GM19239 (cell line): ENCODE measurements around the gene CDRT4.

Experiments used
- DNase-seq: peaks from one replicate; pipeline ENCODE4 v3.0.0; 2011; ENCODE audit warnings: low spot score; ENCODE audit not compliant: insufficient read length
- FAIRE-seq: peaks from 2 replicates; lab custom pipeline; 2011; peaks lifted over from hg19 to GRCh38; lab: Jason Lieb, UNC

Gene CDRT4

GRCh38 chr17:15493693-15494035 lies 26.2 kb upstream of the CDRT4 start:
- no peak for DNase-seq
- FAIRE-seq, result no peak

- DNase-seq (no peak), FAIRE-seq (no peak)
These were observed 25.6 kb upstream of the CDRT4 start for GRCh38 chr17:15492791-15493692.

GRCh38 chr17:15492186-15492585 lies 24.8 kb upstream of the CDRT4 start:
- FAIRE-seq (no peak), DNase-seq (no peak)

GRCh38 chr17:15490634-15491261 lies 23.3 kb upstream of the CDRT4 start:
- no peak for FAIRE-seq
- no peak for DNase-seq

GRCh38 chr17:15488557-15488956 lies 21.1 kb upstream of the CDRT4 start:
- no peak for DNase-seq
- FAIRE-seq, result no peak

GRCh38 chr17:15485045-15485444 lies 17.6 kb upstream of the CDRT4 start:
- DNase-seq, result no peak
- FAIRE-seq, result no peak

- DNase-seq, result no peak
- no peak for FAIRE-seq
These were observed 16.0 kb upstream of the CDRT4 start for GRCh38 chr17:15483431-15483830.

- no peak for FAIRE-seq
- DNase-seq, result no peak
These were observed 15.1 kb upstream of the CDRT4 start for GRCh38 chr17:15482476-15482875.

- DNase-seq (no peak), FAIRE-seq (no peak)
These were observed 14.1 kb upstream of the CDRT4 start for GRCh38 chr17:15481481-15481880.

- no peak for FAIRE-seq
- DNase-seq, result no peak
These were observed 12.8 kb upstream of the CDRT4 start for GRCh38 chr17:15480204-15480603.

- FAIRE-seq, result no peak
- DNase-seq, result no peak
These were observed 12.3 kb upstream of the CDRT4 start for GRCh38 chr17:15479703-15480102.

- DNase-seq, result no peak
- FAIRE-seq, result no peak
These were observed 11.4 kb upstream of the CDRT4 start for GRCh38 chr17:15478845-15479244.

- DNase-seq (no peak), FAIRE-seq (no peak)
These were observed 8.4 kb upstream of the CDRT4 start for GRCh38 chr17:15475631-15476354.

GRCh38 chr17:15472891-15473290 lies 5.5 kb upstream of the CDRT4 start:
- FAIRE-seq, result no peak
- DNase-seq, result no peak

GRCh38 chr17:15470536-15470935 lies 3.1 kb upstream of the CDRT4 start:
- DNase-seq, result no peak
- FAIRE-seq, result no peak

GRCh38 chr17:15469260-15469659 lies 1.8 kb upstream of the CDRT4 start:
- FAIRE-seq, result no peak
- no peak for DNase-seq

GRCh38 chr17:15468126-15468525 lies 705 bp upstream of the CDRT4 start:
- DNase-seq, result no peak
- FAIRE-seq, result no peak

- FAIRE-seq, result no peak
- DNase-seq, result no peak
These were observed 1.3 kb downstream of the CDRT4 start for GRCh38 chr17:15466131-15466530.

- no peak for FAIRE-seq
- DNase-seq, result no peak
These were observed 2.2 kb downstream of the CDRT4 start for GRCh38 chr17:15465045-15465701.

- DNase-seq, result no peak
- FAIRE-seq, result no peak
These were observed 3.0 kb downstream of the CDRT4 start for GRCh38 chr17:15464231-15464985.
